HG03280 (cell line): ENCODE data around the gene COL18A1.
"Not testable (repeated sequence)": the region's sequence is repeated elsewhere in the genome, so short reads cannot be mapped to it uniquely, and the experiment has no call there.

ENCODE experiments used
- ATAC-seq: cut with Tn5 transposase; IDR thresholded peaks from one replicate; pipeline ENCODE4 v1.9.1; 2021; ENCODE audit warnings: mild to moderate bottlenecking, moderate library complexity; ENCODE audit not compliant: unreplicated experiment

Gene COL18A1

DNA sequence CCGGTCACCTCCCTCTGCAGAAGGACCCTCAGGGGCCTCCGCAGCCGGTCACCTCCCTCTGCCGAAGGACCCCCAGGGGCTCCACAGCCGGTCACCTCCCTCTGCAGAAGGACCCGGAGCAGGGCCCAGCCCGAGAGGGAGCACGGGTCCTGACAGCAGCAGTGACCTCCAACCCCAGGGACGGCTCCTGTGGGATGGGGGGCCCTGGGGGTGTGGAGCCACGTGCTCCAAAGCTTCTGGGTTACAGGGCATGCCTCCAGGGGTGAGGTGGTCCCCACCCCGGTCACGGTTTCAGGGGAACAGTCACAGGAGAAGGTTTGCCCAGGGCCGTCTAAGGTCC lies 97.0 kb downstream of the COL18A1 start:
- ATAC-seq = no peak

DNA sequence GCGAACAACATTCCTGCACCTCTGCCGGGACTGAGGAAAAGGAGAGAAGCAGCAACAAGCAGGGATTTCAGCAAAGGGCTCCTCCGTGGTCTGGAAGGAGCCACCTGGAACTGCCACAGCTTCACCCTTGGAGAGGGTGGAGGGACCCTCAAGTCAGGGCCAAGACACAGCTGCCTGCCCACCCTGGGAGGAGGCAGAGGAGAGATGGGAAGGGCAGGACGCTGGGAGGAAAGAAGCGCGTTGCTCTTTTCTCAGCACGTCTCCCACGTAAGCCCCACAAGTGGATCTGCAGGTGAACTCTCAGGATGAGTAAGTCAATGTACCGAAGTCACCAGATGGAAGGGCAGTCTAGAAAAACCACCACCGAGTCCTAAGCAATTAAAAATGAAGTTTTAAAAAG lies 97.6 kb downstream of the COL18A1 start:
- ATAC-seq = no peak

DNA sequence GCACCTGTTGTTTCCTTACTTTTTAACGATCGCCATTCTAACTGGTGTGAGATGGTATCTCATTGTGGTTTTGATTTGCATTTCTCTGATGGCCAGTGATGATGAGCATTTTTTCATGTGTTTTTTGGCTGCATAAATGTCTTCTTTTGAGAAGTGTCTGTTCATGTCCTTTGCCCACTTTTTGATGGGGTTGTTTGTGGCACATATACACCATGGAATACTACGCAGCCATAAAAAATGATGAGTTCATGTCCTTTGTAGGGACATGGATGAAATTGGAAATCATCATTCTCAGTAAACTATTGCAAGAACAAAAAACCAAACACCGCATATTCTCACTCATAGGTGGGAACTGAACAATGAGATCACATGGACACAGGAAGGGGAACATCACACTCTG lies 98.3 kb downstream of the COL18A1 start:
- not testable (repeated sequence) for ATAC-seq

DNA sequence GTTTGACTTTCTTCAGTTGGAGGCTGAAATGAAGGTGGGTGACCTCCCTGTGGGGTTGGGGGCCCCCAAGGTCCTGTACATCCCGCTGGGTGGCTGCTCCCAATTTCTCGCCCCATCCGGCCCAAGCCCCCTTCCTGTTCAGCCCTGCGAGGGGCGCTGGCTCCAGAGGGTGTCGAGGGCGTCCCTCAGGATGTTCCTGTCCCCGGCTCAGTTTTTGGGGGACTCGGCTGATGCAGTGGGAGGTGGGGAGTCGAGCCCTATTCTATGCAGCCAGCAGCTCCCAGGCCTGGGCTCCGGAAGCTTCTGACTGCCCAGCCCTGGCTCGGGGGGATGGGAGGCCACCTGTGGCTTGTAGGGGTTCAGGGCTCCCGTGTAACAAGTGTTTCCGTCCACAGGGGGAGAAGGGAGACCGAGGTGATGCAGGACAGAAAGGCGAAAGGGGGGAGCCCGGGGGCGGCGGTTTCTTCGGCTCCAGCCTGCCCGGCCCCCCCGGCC lies 99.1 kb downstream of the COL18A1 start:
- no peak for ATAC-seq

DNA sequence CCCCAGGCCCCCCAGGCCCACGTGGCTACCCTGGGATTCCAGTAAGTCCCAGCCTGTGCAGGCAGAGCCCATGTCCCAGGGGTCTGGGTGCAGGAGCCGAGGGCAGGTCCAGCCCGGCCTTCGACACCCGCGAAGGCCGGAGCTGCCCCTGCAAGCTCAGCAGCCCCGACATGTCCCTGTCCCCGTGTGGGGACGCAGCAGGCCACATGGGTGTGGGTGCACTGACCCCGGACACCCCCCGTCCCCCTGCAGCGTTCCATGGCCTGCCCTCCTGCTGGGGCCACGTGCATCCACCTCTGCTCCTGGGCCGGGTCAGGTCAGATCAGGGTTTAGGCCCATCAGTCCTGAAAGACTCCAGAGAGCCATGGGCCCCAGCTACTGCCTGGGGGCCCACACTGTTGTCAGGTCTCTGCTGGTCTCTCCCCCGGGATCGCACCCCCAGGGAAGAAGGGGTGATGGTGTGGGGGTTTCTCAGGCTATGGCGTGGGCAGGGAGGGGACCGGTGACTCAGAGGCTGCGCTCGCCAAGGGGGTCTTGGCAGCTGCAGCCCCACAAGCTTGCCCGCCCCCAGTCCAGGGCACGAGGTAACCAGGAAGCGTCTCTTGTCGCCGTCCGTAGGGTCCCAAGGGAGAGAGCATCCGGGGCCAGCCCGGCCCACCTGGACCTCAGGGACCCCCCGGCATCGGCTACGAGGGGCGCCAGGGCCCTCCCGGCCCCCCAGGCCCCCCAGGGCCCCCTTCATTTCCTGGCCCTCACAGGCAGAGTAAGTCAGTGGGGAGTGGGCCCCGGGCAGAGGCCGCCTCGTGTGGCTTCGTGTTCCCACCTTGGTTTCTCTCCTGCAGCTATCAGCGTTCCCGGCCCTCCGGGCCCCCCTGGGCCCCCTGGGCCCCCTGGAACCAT lies 99.8 kb downstream of the COL18A1 start:
- ATAC-seq = no peak

DNA sequence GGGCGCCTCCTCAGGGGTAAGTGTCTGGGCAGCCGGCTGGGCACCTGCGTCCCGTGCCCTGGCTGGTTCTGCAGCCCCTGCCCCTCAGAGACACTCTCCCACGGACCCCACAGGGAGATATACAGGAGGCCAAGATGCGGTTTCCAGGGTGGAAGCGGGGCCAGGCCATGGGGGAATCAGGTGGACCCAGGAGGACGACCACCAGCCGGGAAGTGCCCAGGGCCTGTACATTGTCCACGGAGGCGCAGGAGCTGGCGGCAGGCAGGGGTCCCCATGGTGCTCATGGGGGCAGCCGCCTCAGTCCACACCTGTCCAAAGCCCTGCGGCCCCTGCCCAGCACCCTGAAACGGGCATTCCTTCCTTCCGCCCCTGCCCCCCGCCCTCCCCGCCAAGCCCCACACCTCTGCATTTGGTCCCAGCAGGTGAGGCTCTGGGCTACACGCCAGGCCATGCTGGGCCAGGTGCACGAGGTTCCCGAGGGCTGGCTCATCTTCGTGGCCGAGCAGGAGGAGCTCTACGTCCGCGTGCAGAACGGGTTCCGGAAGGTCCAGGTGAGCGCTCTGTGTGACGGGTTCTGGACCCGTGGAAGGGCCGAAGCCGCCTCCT lies 100.6 kb downstream of the COL18A1 start:
- no peak for ATAC-seq

DNA sequence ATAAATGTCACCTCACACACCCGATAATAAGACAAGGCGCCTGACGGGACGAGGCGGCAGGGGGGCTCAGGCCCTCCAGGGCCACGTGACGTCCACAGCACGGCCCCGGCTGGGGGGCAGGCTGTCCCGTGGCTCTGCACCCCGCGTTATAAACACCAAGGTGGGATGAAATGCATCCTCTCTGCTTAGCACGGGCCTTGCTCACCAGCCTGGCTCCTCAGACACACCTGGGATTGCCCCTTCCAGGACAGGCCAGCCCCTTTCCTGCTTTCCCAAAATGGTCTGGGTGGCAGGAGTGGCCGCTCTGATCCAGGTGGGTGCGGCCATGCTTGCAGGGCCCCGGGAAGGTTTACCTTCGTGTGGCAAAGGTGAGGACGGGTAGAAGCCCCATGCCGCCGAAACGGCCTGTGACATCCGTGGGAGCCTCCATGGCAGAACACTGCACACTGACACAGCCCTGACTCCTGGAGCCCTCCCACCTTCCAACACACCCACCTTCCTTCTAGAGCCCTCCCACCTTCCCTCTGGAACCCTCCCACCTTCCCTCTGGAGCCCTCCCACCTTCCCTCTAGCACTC lies 101.4 kb downstream of the COL18A1 start:
- ATAC-seq = no peak

DNA sequence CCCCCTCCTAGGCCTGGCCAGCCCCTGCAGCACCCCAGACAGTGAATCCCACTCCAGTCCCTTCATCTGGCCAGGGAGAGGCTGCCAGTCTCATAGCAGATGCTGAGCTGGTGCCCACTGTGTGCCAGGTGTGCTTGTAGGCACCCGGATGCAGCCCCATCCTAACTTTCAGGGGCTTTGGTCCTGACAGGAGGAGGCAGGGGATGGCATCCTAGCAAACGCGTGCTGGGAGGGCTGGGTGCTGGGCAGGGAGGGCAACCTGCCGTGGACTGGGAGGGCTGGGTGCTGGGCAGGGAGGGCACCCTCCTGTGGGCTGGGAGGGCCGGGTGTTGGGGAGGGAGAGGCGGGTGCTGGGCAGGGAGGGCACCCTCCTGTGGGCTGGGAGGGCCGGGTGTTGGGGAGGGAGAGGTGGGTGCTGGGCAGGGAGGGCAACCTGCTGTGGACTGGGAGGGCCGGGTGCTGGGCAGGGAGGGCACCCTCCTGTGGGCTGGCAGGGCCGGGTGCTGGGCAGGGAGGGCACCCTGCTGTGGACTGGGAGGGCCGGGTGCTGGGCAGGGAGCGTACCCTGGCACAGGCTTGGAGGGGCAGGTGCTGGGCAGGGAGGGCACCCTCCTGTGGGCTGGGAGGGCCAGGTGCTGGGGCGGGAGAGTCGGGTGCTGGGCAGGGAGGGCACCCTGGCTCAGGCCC lies 102.0 kb downstream of the COL18A1 start:
- no peak for ATAC-seq

DNA sequence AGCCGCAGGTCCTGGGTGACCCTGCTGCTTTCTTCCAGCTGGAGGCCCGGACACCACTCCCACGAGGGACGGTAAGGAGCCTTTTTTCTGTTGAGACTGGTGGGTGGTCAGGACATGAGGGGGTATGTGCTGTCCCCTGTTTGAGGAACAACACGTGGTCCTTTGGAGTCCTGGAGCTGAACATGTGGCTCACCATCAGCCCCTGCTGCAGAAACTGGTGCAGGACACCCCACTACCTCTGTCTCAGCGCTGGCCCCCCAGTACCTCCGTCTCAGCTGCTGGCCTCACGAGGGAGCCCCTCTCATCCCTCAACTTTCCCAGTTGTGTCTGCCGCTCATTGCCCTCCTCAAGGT lies 102.5 kb downstream of the COL18A1 start:
- no peak for ATAC-seq

DNA sequence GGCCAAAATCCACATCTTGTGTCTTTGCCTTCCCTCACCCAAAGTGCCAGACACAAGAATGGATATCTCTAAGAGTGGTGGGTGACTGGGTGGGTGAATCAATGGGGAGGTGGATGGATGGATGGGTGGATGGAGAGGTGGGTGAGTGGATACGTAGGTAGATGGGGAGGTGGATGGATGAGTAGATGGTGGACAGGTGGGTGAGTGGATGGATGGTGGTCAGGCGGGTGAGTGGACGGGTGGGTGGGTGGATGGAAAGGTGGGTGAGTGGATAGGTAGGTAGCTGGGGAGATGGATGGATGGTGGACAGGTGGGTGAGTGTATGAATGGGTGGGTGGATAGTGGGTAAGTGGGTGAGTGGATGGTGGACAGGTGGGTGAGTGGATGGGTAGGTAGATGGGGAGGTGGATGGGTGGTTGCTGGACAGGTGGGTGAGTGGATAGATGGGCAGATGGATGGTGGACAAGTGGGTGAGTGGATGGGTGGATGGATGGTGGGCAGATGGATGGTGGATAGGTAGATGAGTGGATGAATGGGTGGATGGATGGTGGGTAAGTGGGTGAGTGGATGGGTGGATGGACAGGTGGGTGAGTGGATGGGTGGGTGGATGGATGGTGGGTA lies 103.0 kb downstream of the COL18A1 start:
- no peak for ATAC-seq

DNA sequence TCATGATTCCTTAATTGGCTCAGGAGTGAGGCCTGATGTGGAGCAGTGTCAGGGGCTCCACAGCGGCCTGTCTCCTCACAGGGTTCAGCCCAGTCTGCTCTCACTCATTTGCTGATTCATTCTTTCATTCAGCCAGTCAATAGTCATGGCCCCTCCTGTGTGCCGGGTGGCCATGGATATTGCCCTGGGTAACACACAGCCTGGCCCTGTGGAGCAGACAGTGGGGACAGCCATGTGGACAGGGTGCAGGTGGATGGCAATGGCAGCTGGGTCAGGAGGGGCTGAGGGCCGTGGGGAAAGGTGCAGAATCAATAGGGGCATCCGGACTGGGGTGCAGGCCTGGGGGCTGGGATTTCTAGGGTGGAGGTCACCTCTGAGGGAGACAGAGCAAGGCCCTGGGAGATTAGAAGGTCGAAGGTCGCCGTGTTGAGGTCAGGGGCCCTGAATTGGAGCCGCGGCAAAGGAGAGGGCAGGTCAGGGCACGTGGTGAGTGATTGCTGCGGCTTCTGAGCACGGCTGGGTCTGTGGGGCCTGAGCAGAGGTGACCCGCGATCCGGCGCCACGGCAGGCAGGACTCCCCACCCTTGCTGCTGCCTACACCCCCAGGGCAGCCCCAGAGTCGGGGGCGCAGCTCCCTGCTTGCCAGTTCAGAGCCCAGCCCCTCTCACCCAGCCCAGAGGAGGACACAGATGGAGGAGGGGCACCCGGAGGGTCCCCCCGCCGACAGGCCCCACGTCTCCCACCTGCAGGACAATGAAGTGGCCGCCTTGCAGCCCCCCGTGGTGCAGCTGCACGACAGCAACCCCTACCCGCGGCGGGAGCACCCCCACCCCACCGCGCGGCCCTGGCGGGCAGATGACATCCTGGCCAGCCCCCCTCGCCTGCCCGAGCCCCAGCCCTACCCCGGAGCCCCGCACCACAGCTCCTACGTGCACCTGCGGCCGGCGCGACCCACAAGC lies 103.9 kb downstream of the COL18A1 start:
- ATAC-seq = no peak

DNA sequence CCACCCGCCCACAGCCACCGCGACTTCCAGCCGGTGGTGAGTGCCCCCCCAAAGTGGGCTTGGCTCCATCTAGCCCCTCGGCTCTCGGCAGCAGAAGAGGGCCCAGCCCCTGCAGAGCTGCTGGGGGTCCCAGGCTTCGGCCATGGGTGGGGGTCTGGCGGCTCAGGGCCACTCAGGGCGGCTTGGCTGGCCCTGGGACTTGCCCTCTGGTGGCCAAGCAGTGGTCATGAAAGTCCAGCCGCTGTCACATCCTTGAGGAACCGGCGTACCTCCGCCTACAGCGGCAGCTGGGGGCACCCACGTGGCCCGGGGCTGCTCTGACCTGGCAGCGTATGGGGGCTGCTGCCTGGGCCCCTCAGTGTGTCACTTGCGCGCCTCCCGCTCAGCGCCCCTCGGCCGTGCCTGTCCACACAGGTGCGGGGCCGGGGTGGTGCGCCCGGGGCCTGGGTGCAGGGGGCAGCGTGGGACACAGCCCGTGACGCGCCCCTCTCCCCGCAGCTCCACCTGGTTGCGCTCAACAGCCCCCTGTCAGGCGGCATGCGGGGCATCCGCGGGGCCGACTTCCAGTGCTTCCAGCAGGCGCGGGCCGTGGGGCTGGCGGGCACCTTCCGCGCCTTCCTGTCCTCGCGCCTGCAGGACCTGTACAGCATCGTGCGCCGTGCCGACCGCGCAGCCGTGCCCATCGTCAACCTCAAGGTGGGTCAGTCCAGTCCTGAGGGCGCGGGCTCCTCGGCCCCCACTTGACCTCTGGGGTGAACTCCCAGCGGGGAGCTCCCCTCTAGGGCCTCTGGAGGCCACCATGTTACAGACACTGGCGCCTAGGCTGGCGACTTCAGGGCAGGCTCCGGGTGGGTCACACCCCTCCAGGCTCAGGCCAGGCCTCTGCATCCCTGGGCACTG lies 104.9 kb downstream of the COL18A1 start:
- no peak for ATAC-seq

DNA sequence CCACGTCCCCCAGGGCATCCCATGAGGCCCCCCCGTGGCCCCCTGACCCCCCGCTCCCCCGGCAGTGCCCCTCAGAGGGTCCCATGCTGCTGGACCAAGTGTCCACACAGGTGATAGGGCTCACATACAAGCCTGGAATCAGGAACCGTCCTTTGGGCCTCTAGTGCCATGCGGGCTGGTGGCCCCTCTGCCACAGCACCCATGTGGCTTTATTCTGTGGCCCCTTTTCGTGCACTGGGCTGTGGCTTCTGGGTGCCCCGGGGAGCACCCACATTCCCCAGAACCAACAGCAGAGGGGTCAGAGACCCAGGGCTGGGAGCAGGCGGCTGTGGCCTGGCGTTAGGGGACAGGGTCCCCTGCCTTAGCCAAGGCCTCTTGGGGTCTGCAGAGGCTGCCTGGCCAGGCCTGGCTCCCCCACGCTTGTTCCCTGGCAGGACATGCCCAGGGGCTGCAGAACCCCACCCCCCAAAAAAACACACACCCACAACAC lies 105.5 kb downstream of the COL18A1 start:
- no peak for ATAC-seq

DNA sequence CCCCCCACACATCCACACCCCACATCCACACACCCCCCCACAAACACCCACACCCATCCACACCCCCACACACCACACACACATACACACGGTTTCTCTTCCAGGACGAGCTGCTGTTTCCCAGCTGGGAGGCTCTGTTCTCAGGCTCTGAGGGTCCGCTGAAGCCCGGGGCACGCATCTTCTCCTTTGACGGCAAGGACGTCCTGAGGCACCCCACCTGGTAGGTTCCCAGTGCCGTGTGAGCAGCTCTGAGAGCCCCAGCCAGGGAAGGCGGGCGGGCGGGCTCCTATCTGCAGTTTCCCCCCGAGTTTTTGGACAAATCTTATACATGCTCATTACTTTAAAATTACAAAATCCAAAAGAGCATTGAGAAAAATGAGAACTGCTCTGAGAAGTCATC lies 106.0 kb downstream of the COL18A1 start:
- ATAC-seq = no peak

DNA sequence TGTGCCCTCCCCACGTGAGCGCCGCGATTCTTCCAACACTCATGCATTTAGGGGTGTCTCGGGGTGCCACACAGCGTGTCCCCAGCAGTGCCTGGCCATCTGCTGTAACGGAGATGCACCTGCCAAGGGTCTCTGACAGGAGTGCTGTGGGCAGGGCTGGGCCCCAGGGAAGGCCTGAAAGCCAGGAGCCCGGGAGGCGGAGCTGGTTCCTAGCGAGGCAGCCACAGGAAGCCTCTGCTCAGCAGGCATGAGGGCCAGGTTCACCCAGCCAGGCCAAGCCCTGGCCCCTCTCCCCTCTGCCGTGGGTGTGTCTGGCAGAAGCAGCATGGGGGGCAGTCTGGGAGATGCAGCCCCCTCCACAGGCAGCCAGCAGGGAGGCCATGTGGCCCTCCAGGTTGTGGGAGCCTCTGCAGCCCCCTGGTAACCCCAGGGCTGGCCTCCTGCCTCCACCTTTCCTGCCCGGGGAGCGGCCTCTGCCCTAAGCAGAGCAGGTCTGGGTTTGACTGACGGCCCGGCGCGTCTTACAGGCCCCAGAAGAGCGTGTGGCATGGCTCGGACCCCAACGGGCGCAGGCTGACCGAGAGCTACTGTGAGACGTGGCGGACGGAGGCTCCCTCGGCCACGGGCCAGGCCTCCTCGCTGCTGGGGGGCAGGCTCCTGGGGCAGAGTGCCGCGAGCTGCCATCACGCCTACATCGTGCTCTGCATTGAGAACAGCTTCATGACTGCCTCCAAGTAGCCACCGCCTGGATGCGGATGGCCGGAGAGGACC lies 106.9 kb downstream of the COL18A1 start:
- ATAC-seq = no peak

DNA sequence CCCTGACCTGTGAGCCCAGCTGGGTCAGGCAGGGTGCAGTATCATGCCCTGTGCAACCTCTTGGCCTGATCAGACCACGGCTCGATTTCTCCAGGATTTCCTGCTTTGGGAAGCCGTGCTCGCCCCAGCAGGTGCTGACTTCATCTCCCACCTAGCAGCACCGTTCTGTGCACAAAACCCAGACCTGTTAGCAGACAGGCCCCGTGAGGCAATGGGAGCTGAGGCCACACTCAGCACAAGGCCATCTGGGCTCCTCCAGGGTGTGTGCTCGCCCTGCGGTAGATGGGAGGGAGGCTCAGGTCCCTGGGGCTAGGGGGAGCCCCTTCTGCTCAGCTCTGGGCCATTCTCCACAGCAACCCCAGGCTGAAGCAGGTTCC lies 107.6 kb downstream of the COL18A1 start:
- no peak for ATAC-seq

DNA sequence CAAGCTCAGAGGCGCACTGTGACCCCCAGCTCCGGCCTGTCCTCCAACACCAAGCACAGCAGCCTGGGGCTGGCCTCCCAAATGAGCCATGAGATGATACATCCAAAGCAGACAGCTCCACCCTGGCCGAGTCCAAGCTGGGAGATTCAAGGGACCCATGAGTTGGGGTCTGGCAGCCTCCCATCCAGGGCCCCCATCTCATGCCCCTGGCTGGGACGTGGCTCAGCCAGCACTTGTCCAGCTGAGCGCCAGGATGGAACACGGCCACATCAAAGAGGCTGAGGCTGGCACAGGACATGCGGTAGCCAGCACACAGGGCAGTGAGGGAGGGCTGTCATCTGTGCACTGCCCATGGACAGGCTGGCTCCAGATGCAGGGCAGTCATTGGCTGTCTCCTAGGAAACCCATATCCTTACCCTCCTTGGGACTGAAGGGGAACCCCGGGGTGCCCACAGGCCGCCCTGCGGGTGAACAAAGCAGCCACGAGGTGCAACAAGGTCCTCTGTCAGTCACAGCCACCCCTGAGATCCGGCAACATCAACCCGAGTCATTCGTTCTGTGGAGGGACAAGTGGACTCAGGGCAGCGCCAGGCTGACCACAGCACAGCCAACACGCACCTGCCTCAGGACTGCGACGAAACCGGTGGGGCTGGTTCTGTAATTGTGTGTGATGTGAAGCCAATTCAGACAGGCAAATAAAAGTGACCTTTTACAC lies 108.2 kb downstream of the COL18A1 start:
- no peak for ATAC-seq
